T-cell (primary cell): ENCODE results near the gene MLEC. TPM values are rescaled to one million over a fixed set of nuclear protein-coding genes. Genes with fewer than 3 reads are reported as not detected.

Experiments
- ATAC-seq, 4 experiments: fragments of 200-7000 bp in 3 of 4; fragments of 150-1000 bp in 1 of 4; cut with Tn5 transposase; replicated peaks in 1 of 4; 1 replicate in 3 of 4; 2 replicates in 1 of 4; pipeline ENCODE4 v1.10.0; 2021; ENCODE audit warnings: moderate library complexity in 3 of 4, mild to moderate bottlenecking in 2 of 4, moderate number of reproducible peaks in 1 of 4
- CTCF ChIA-PET, 2 donors: fragments of 300-600 bp; sonication (Branson Sonifier 250); formaldehyde crosslinking; loops; one replicate each; lab custom pipeline; 2022; ENCODE audit warnings: antibody characterized with exemption in 2 of 2; lab: Charles Lee
- POLR2A ChIA-PET, 2 donors: fragments of 300-600 bp; sonication (Branson Sonifier 250); formaldehyde crosslinking; loops; one replicate each; lab custom pipeline; 2022; ENCODE audit warnings: antibody characterized with exemption in 2 of 2; lab: Charles Lee
- DNase-seq, 35 experiments: peaks; one replicate each; pipeline versions ENCODE4 v3.0.0 to v3.0.0-alpha.2; 2013 to 2023
- H3K27ac ChIP-seq: one replicate; pipeline ENCODE4 v1.5.1; 2013; ENCODE audit warnings: low read length
- H3K27me3 ChIP-seq, 2 experiments: replicated peaks in 1 of 2; 1 replicate in 1 of 2; 2 replicates in 1 of 2; pipeline versions ENCODE4 v1.6.1 to v1.7.0; 2013; ENCODE audit warnings: low read length in 1 of 2, mixed read lengths in 1 of 2; ENCODE audit not compliant: control insufficient read depth in 2 of 2, insufficient read depth in 2 of 2; ENCODE audit errors: extremely low read depth in 1 of 2
- H3K36me3 ChIP-seq, 2 donors: 1 replicate in 1 of 2; 2 replicates in 1 of 2; pipeline versions ENCODE4 v1.6.1 to v1.7.0; 2013; ENCODE audit warnings: low read length in 1 of 2; ENCODE audit not compliant: control insufficient read depth in 2 of 2, insufficient read depth in 1 of 2; ENCODE audit errors: extremely low read depth in 1 of 2
- H3K4me1 ChIP-seq, 2 experiments: 1 replicate in 1 of 2; 2 replicates in 1 of 2; pipeline versions ENCODE4 v1.6.1 to v1.7.0; 2013; ENCODE audit warnings: low read length in 2 of 2, mixed read lengths in 1 of 2; ENCODE audit not compliant: insufficient read depth in 2 of 2, control insufficient read depth in 1 of 2; ENCODE audit errors: extremely low read depth in 1 of 2
- H3K4me3 ChIP-seq, 2 donors: 1 replicate in 1 of 2; 2 replicates in 1 of 2; pipeline versions ENCODE4 v1.5.1 to v1.7.0; 2013; ENCODE audit warnings: mild to moderate bottlenecking in 2 of 2, low read length in 1 of 2, moderate library complexity in 1 of 2; ENCODE audit not compliant: control insufficient read depth in 1 of 2; ENCODE audit errors: extremely low read depth in 1 of 2
- H3K9me3 ChIP-seq: 2 replicates; pipeline ENCODE4 v1.7.0; 2013
- H3K27ac Mint-ChIP-seq, 2 donors: one replicate each; pipeline ENCODE4 v1.8.0; 2020 to 2021; ENCODE audit warnings: mild to moderate bottlenecking in 2 of 2, mixed read lengths in 2 of 2
- H3K27me3 Mint-ChIP-seq, 2 donors: one replicate each; pipeline ENCODE4 v1.8.0; 2021 to 2022; ENCODE audit warnings: mixed read lengths in 2 of 2
- H3K36me3 Mint-ChIP-seq: one replicate; pipeline ENCODE4 v1.8.0; 2021; ENCODE audit warnings: mixed read lengths
- H3K4me1 Mint-ChIP-seq, 3 donors: one replicate each; pipeline ENCODE4 v1.8.0; 2020 to 2022; ENCODE audit warnings: mixed read lengths in 3 of 3, mild to moderate bottlenecking in 1 of 3
- H3K4me3 Mint-ChIP-seq, 3 donors: one replicate each; pipeline ENCODE4 v1.8.0; 2020 to 2022; ENCODE audit warnings: mild to moderate bottlenecking in 3 of 3, mixed read lengths in 3 of 3, moderate library complexity in 3 of 3
- H3K9me3 Mint-ChIP-seq, 3 donors: one replicate each; pipeline ENCODE4 v1.8.0; 2020 to 2022; ENCODE audit warnings: mixed read lengths in 3 of 3
- WGBS: methylation state at CpG from one replicate; pipeline ENCODE4 v1.1.5; 2013; ENCODE audit warnings: missing lambda C conversion rate; ENCODE audit not compliant: insufficient coverage; 5-methylcytosine and 5-hydroxymethylcytosine counted together
- total RNA-seq, 35 experiments: library from RNA in 6 of 35; stranded (reverse) in 6 of 35; fragments of 120-200 nt in 1 of 35; gene quantifications; one replicate each; pipeline versions ENCODE4 v1.2.1 to v1.2.4 and lab custom pipeline; 2013 to 2026

Gene MLEC
- total RNA-seq, 5 donors from 2014 or later (not counting 1 experiment from before 2014, with no cell fraction given): 26.3 to 61.3 (median 55.3) TPM

DNA sequence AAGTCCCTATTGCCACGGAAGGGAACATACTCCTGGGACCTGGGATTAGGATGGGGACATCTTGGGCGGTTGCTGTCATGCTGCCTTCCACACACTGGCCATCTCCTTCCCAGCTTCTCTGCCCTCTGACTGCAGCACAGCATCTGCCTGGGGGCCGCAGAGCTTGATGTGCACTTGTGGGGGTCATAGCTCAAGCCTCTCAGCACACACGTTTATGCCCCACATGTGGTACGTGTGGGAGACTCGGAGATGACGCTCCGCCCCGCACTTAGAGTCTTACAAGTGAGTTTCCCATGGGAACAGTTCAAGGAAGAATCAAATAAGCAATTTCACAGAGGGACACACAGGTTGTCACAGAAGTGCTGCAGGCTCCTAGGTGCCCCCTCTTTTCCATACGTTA lies 47.3 kb downstream of the MLEC start:
- H3K9me3 Mint-ChIP-seq: no peaks in the 10 kb centered on the region
- Histone ChIP-seq H3K36me3 (peaks cover 6 to 11% of the 10 kb centered on the region in 2 donors), H3K27me3 (no peaks in the 10 kb centered on the region), H3K9me3 (no peaks in the 10 kb centered on the region), H3K27ac (no peak overlapping the region), H3K4me3 (no peak overlapping the region), H3K4me1 (no peaks in the 10 kb centered on the region)
- POLR2A ChIA-PET: no interaction called here
- WGBS: 91% methylated on average over 8 of the region's 10 CpGs
- DNase-seq (no peak), ATAC-seq (no peak)
- H3K36me3 Mint-ChIP-seq: peaks cover 23% of the 10 kb centered on the region
- no peaks in the 10 kb centered on the region for H3K27me3 Mint-ChIP-seq
- H3K27ac Mint-ChIP-seq: no peak overlapping the region
- CTCF ChIA-PET: interaction anchor here in 1 of 2 donors (0.5 kb wide), 1 partner anchor 366 kb away, joined by 3 read pairs; no protein-coding TSS in a partner anchor
- H3K4me1 Mint-ChIP-seq: peaks cover 0 to 4% (median 3%) of the 10 kb centered on the region in 3 donors
- no peak overlapping the region for H3K4me3 Mint-ChIP-seq

- DNase-seq: no peak
- WGBS: no CpG with 5 or more reads among the region's 3 CpGs
- Histone ChIP-seq H3K9me3 (no peaks in the 10 kb centered on the region), H3K4me1 (no peaks in the 10 kb centered on the region), H3K27ac (no peak overlapping the region), H3K4me3 (no peak overlapping the region), H3K27me3 (no peaks in the 10 kb centered on the region), H3K36me3 (peaks cover 6 to 9% of the 10 kb centered on the region in 2 donors)
- H3K36me3 Mint-ChIP-seq: peaks cover 16% of the 10 kb centered on the region
- H3K4me1 Mint-ChIP-seq: peaks cover 0 to 3% (median 2%) of the 10 kb centered on the region in 3 donors
- CTCF ChIA-PET: no interaction called here
- no peak for ATAC-seq
- no peak overlapping the region for H3K27ac Mint-ChIP-seq
- H3K27me3 Mint-ChIP-seq: no peaks in the 10 kb centered on the region
- no peaks in the 10 kb centered on the region for H3K9me3 Mint-ChIP-seq
- POLR2A ChIA-PET: no interaction called here
- H3K4me3 Mint-ChIP-seq: no peak overlapping the region
Measured at GRCh38 chr12:120735181-120735580, 48.2 kb downstream of the MLEC start.

DNA sequence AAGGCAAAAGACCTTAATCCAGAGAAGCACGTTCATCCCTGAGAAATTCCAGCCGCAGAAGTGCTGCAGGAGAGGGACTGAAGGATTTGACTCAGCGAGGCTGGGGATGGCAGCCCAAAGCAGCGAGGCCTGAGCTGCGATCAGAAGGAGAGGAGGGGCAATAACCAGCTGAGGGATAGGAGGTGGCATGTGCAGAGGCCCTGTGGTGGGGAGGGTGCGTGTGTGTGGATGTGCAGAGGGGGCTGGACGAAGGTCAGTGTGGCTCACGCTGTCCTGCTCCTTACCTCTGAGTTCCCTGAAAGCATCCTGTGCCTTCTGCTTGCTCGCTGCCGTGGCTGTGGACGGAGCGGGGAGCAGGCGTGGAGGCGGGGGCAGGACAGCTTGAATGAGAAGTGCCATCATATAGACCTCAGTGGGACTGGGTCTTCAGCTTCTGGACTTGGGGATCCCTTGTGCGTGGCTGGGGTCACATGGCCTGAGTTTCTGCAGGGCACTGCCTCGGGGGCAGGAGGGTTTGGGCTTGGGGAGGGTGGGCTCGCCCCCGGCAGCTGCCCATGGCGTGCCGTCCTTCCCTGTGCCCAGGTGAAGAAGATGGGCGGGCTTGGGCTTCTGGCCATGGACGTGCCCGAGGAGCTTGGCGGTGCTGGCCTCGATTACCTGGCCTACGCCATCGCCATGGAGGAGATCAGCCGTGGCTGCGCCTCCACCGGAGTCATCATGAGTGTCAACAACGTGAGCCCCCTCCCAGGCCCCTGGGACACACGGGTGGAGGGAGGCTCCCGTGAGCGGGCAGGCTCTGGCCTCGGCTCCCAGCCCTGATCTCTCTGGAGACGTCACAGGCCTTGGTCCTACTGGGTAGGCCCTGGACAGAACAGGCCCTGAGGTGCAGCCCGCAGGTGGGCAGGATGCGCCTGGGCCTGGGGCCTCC lies 49.7 kb downstream of the MLEC start:
- Histone ChIP-seq H3K27ac (no peak overlapping the region), H3K4me1 (no peaks in the 10 kb centered on the region), H3K36me3 (peaks cover 4 to 6% of the 10 kb centered on the region in 2 donors), H3K4me3 (no peak overlapping the region), H3K27me3 (no peaks in the 10 kb centered on the region), H3K9me3 (no peaks in the 10 kb centered on the region)
- ATAC-seq (no peak), DNase-seq (no peak)
- Mint-ChIP-seq H3K4me3 (no peak overlapping the region), H3K27me3 (no peaks in the 10 kb centered on the region), H3K4me1 (peaks cover 0 to 2% (median 0%) of the 10 kb centered on the region in 3 donors), H3K36me3 (peaks cover 10% of the 10 kb centered on the region), H3K27ac (no peak overlapping the region), H3K9me3 (no peaks in the 10 kb centered on the region)
- CTCF ChIA-PET: no interaction called here
- POLR2A ChIA-PET: no interaction called here
- WGBS: 95% methylated on average over 36 of the region's 38 CpGs

- H3K4me1 ChIP-seq: no peaks in the 10 kb centered on the region
- CTCF ChIA-PET: no interaction called here
- DNase-seq: no peak
- H3K27ac ChIP-seq: no peak overlapping the region
- H3K27me3 ChIP-seq: no peaks in the 10 kb centered on the region
- POLR2A ChIA-PET: no interaction called here
- Mint-ChIP-seq H3K9me3 (no peaks in the 10 kb centered on the region), H3K36me3 (peaks cover 10% of the 10 kb centered on the region), H3K4me1 (peaks cover 0 to 2% (median 0%) of the 10 kb centered on the region in 3 donors), H3K27me3 (no peaks in the 10 kb centered on the region), H3K27ac (no peak overlapping the region), H3K4me3 (no peak overlapping the region)
- peaks cover 4 to 6% of the 10 kb centered on the region in 2 donors for H3K36me3 ChIP-seq
- H3K4me3 ChIP-seq: no peak overlapping the region
- no peak for ATAC-seq
- WGBS: 93% methylated on average over 15 of the region's 25 CpGs
- no peaks in the 10 kb centered on the region for H3K9me3 ChIP-seq
Measured at GRCh38 chr12:120737557-120738251, 50.8 kb downstream of the MLEC start.

DNA sequence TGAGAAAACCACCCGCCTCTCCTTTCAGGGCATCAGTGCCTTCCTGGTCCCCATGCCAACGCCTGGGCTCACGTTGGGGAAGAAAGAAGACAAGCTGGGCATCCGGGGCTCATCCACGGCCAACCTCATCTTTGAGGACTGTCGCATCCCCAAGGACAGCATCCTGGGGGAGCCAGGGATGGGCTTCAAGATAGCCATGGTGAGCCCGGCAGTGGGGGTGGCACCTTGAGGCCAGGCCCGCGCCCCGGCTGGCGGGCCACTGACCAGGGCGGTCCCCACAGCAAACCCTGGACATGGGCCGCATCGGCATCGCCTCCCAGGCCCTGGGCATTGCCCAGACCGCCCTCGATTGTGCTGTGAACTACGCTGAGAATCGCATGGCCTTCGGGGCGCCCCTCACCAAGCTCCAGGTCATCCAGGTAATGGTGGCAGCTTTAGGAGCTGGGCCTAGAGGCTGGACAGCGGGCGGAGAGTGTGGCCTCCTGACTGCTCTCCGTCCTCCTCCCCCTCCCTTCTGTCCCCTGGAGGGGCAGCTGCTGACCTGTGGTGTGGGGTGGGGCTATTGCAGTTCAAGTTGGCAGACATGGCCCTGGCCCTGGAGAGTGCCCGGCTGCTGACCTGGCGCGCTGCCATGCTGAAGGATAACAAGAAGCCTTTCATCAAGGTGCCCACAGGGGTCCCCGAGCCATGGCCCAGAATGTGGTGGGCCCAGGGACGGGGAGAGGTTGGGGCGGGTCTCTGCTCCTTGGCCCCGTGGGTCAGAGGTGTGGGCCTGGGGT lies 51.5 kb downstream of the MLEC start:
- no peak for DNase-seq

More for the DNA sequence above, 51.5 kb downstream of the MLEC start:
- CTCF ChIA-PET: no interaction called here
- POLR2A ChIA-PET: no interaction called here
- no peaks in the 10 kb centered on the region for H3K27me3 Mint-ChIP-seq
- H3K36me3 Mint-ChIP-seq: peaks cover 10% of the 10 kb centered on the region
- 92% methylated on average over 25 of the region's 31 CpGs for WGBS
- no peaks in the 10 kb centered on the region for H3K9me3 Mint-ChIP-seq
- peaks cover 0 to 2% (median 0%) of the 10 kb centered on the region in 3 donors for H3K4me1 Mint-ChIP-seq
- H3K4me1 ChIP-seq: no peaks in the 10 kb centered on the region
- no peak overlapping the region for H3K4me3 Mint-ChIP-seq
- H3K9me3 ChIP-seq: no peaks in the 10 kb centered on the region
- ATAC-seq: no peak
- no peaks in the 10 kb centered on the region for H3K27me3 ChIP-seq
- peaks cover 4 to 6% of the 10 kb centered on the region in 2 donors for H3K36me3 ChIP-seq
- H3K27ac ChIP-seq: no peak overlapping the region
- no peak overlapping the region for H3K27ac Mint-ChIP-seq
- no peak overlapping the region for H3K4me3 ChIP-seq
